ENCODE results near the gene OSTM1. TPM values are rescaled to one million over a fixed set of nuclear protein-coding genes. Genes with fewer than 3 reads are reported as not detected.
"Not testable (repeated sequence)": the region's sequence is repeated elsewhere in the genome, so short reads cannot be mapped to it uniquely, and the experiment has no call there.

The OSTM1 gene
- polyA plus RNA-seq, 1 donor (not counting 4 experiments of a cell fraction or from before 2014, with no cell fraction given): 71.3 TPM

GRCh38 chr6:108020472-108021116, 53.9 kb downstream of the OSTM1 start:
- H3K36me3 ChIP-seq (ENCODE audit: control insufficient read depth in 2 of 2, extremely low read depth in 1 of 2, insufficient read depth in 2 of 2, low read length in 2 of 2): no peaks in the 10 kb centered on the region
- FAIRE-seq: no peak

GRCh38 chr6:108016283-108016682, 58.3 kb downstream of the OSTM1 start:
- H3K27me3 ChIP-seq (ENCODE audit: control insufficient read depth, extremely low read depth, insufficient read depth, low read length); DNase-seq (ENCODE audit: low read depth, low spot score); H3K4me2 ChIP-seq (ENCODE audit: control insufficient read depth, extremely low read depth, insufficient read depth, low read depth, low read length); FAIRE-seq; H4K20me1 ChIP-seq (ENCODE audit: control insufficient read depth, extremely low read depth, insufficient read depth, low read length); H3K79me2 ChIP-seq (ENCODE audit: control insufficient read depth, insufficient read depth, low read length); H3K4me3 ChIP-seq (ENCODE audit: control insufficient read depth in 2 of 3, extremely low read depth in 1 of 3, insufficient read depth in 2 of 3, low read depth in 1 of 3, low read length in 3 of 3); H3K9ac ChIP-seq (ENCODE audit: control insufficient read depth, extremely low read depth, insufficient read depth, low read length); H2AFZ ChIP-seq (ENCODE audit: control insufficient read depth, low read length); H3K27ac ChIP-seq (ENCODE audit: control insufficient read depth, insufficient read depth, low read length); H3K9me1 ChIP-seq (ENCODE audit: control insufficient read depth, extremely low read depth, insufficient read depth, low read length); H3K36me3 ChIP-seq (ENCODE audit: control insufficient read depth in 2 of 2, extremely low read depth in 1 of 2, insufficient read depth in 2 of 2, low read length in 2 of 2); H3K9me3 ChIP-seq (ENCODE audit: control insufficient read depth, low read depth, low read length); H3K4me1 ChIP-seq (ENCODE audit: control insufficient read depth, extremely low read depth, insufficient read depth, low read length); dilution Hi-C loops (cut with MboI; ENCODE audit: extremely low pct_ligation_motif_present, low sequenced_read_pairs): not testable (repeated sequence)

More at GRCh38 chr6:108020472-108021116, 53.9 kb downstream of the OSTM1 start:
- H3K4me2 ChIP-seq (ENCODE audit: control insufficient read depth, extremely low read depth, insufficient read depth, low read depth, low read length): no peak overlapping the region
- H3K4me1 ChIP-seq (ENCODE audit: control insufficient read depth, extremely low read depth, insufficient read depth, low read length): no peaks in the 10 kb centered on the region
- no peaks in the 10 kb centered on the region for H3K79me2 ChIP-seq (ENCODE audit: control insufficient read depth, insufficient read depth, low read length)
- no peaks in the 10 kb centered on the region for H4K20me1 ChIP-seq (ENCODE audit: control insufficient read depth, extremely low read depth, insufficient read depth, low read length)
- no peak overlapping the region for H3K27ac ChIP-seq (ENCODE audit: control insufficient read depth, insufficient read depth, low read length)
- DNase-seq (ENCODE audit: low read depth, low spot score): no peak
- H3K4me3 ChIP-seq (ENCODE audit: control insufficient read depth in 2 of 3, extremely low read depth in 1 of 3, insufficient read depth in 2 of 3, low read depth in 1 of 3, low read length in 3 of 3): no peak overlapping the region
- dilution Hi-C loops (cut with MboI; ENCODE audit: extremely low pct_ligation_motif_present, low sequenced_read_pairs): no loop called here
- H3K9me3 ChIP-seq (ENCODE audit: control insufficient read depth, low read depth, low read length): no peaks in the 10 kb centered on the region
- H3K27me3 ChIP-seq (ENCODE audit: control insufficient read depth, extremely low read depth, insufficient read depth, low read length): no peaks in the 10 kb centered on the region
- no peak overlapping the region for H3K9ac ChIP-seq (ENCODE audit: control insufficient read depth, extremely low read depth, insufficient read depth, low read length)
- TF ChIP-seq CTCF (optimal IDR thresholded peaks at IDR 0.05 in 1 of 3, IDR thresholded peaks at IDR 0.05 in 1 of 3, conservative IDR thresholded peaks at IDR 0.05 in 1 of 3; ENCODE audit: extremely low read depth in 1 of 3, insufficient read depth in 2 of 3, low read length in 3 of 3) (no peak), EZH2 (IDR thresholded peaks at IDR 0.05; ENCODE audit: low read length) (no peak)
- H3K9me1 ChIP-seq (ENCODE audit: control insufficient read depth, extremely low read depth, insufficient read depth, low read length): no peaks in the 10 kb centered on the region
- H2AFZ ChIP-seq (ENCODE audit: control insufficient read depth, low read length): no peak overlapping the region

Data from keratinocyte (primary cell).